GM20000 (cell line): ENCODE data around the gene AGPAT4.

Experiments
- DNase-seq: peaks from one replicate; pipeline ENCODE4 v3.0.0; 2012; ENCODE audit warnings: low spot score
- CTCF ChIP-seq: IDR thresholded peaks from 2 replicates; pipeline ENCODE4 v1.5.1; 2012; ENCODE audit warnings: mild to moderate bottlenecking, control low read depth; ENCODE audit errors: extremely low read depth, missing control alignments

The AGPAT4 gene

GRCh38 chr6:161204866-161205557 is 68.8 kb downstream of the AGPAT4 start:
- no peak for DNase-seq
- no peak for TF ChIP-seq CTCF

- no peak for TF ChIP-seq CTCF
- no peak for DNase-seq
Observed at GRCh38 chr6:161200610-161201370, 73.1 kb downstream of the AGPAT4 start.

GRCh38 chr6:161199850-161200249 is 74.0 kb downstream of the AGPAT4 start:
- no peak for TF ChIP-seq CTCF
- no peak for DNase-seq

GRCh38 chr6:161198783-161199460 is 74.9 kb downstream of the AGPAT4 start:
- no peak for TF ChIP-seq CTCF
- no peak for DNase-seq

- TF ChIP-seq CTCF: no peak
- no peak for DNase-seq
Observed at GRCh38 chr6:161198176-161198575, 75.7 kb downstream of the AGPAT4 start.

- no peak for DNase-seq
- TF ChIP-seq CTCF: no peak
Observed at GRCh38 chr6:161195386-161195785, 78.5 kb downstream of the AGPAT4 start.

- DNase-seq: no peak
- TF ChIP-seq CTCF: no peak
Observed at GRCh38 chr6:161194374-161194773, 79.5 kb downstream of the AGPAT4 start.
